HepG2 (cell line): ENCODE measurements around the gene FAM236D. TPM values are rescaled to one million over a fixed set of nuclear protein-coding genes. Genes with fewer than 3 reads are reported as not detected.
A peak's percentile ranks its signal among the peaks of the same experiment; 100 is the strongest.
"Not testable (repeated sequence)": the region's sequence is repeated elsewhere in the genome, so short reads cannot be mapped to it uniquely, and the experiment has no call there.

ENCODE experiments used
- ATAC-seq: fragments of 200-7000 bp; cut with Tn5 transposase; 3 replicates; pipeline ENCODE4 v1.9.1; 2020; ENCODE audit warnings: mild to moderate bottlenecking, moderate library complexity
- BruUV-seq: library from RNA; stranded (reverse); fragments of 400-500 nt; replicated peaks from 2 replicates; lab custom pipeline; 2021; lab: Mats Ljungman, UMichigan
- CTCF ChIA-PET: fragments of 300-600 bp; formaldehyde crosslinking; extraction: SDS; loops from one replicate; lab custom pipeline; 2021; ENCODE audit warnings: low total read pairs, inconsistent platforms, low intra/inter-chr PET ratio; lab: Yijun Ruan, JAX
- POLR2A ChIA-PET: fragments of 350-600 bp; sonication (Branson Sonifier 250); formaldehyde crosslinking; loops from one replicate; lab custom pipeline; 2020; ENCODE audit warnings: antibody characterized with exemption, inconsistent platforms; lab: Yijun Ruan, JAX
- DNase-seq: peaks from one replicate; pipeline ENCODE4 v3.0.0-alpha.2; 2015; ENCODE audit warnings: low spot score
- FAIRE-seq: peaks from 3 replicates; lab custom pipeline; 2011; peaks lifted over from hg19 to GRCh38; lab: Jason Lieb, UNC
- H2AFZ ChIP-seq: one replicate; pipeline ENCODE4 v1.6.1; 2011; ENCODE audit warnings: low read length, inconsistent platforms
- H3K27ac ChIP-seq: fragments of 300-600 bp; 3 replicates; pipeline ENCODE4 v1.8.0; 2011; ENCODE audit warnings: mixed run types, mild to moderate bottlenecking, mixed read lengths, low read length, inconsistent platforms; ENCODE audit not compliant: insufficient read depth; ENCODE audit errors: extremely low read length
- H3K27me3 ChIP-seq, 2 experiments: fragments of 200-600 bp in 1 of 2; 2 replicates in 1 of 2; 3 replicates in 1 of 2; pipeline versions ENCODE4 v1.6.0 to v1.8.0; 2011; ENCODE audit warnings: low read length in 2 of 2, mild to moderate bottlenecking in 2 of 2, moderate library complexity in 2 of 2, inconsistent platforms in 1 of 2; ENCODE audit not compliant: insufficient read depth in 2 of 2, control insufficient read depth in 1 of 2
- H3K36me3 ChIP-seq, 2 experiments: fragments of 200-600 bp in 1 of 2; replicated peaks in 1 of 2; 2 replicates in 1 of 2; 3 replicates in 1 of 2; pipeline versions ENCODE4 v1.5.1 to v1.8.0; 2011; ENCODE audit warnings: low read length in 2 of 2, inconsistent platforms in 1 of 2; ENCODE audit not compliant: insufficient read depth in 2 of 2, control insufficient read depth in 1 of 2
- H3K4me1 ChIP-seq: 2 replicates; pipeline ENCODE4 v1.5.1; 2012; ENCODE audit warnings: low read length, inconsistent platforms; ENCODE audit not compliant: insufficient read depth
- H3K4me2 ChIP-seq: 2 replicates; pipeline ENCODE4 v1.6.0; 2011; ENCODE audit warnings: low read depth, low read length, inconsistent platforms
- H3K4me3 ChIP-seq, 3 experiments: fragments of 200-600 bp in 1 of 3; sonication (generic), shearing (Covaris generic) in 1 of 3; replicated peaks in 1 of 3; 2 replicates each; pipeline ENCODE4 v1.5.1; 2011 to 2016; ENCODE audit warnings: low read length in 3 of 3, inconsistent platforms in 2 of 3, low read depth in 2 of 3, mild to moderate bottlenecking in 2 of 3, control low read depth in 1 of 3, mixed read lengths in 1 of 3; ENCODE audit not compliant: insufficient read depth in 1 of 3
- H3K79me2 ChIP-seq: one replicate; pipeline ENCODE4 v1.6.1; 2011; ENCODE audit warnings: low read length, inconsistent platforms; ENCODE audit not compliant: insufficient read depth
- H3K9ac ChIP-seq: 2 replicates; pipeline ENCODE4 v1.6.0; 2011; ENCODE audit warnings: mild to moderate bottlenecking, low read depth, low read length, inconsistent platforms; ENCODE audit not compliant: insufficient read depth
- H3K9me3 ChIP-seq: 2 replicates; pipeline ENCODE4 v1.5.1; 2012; ENCODE audit warnings: mild to moderate bottlenecking, low read length
- H4K20me1 ChIP-seq: 2 replicates; pipeline ENCODE4 v1.6.0; 2011; ENCODE audit warnings: inconsistent platforms, mild to moderate bottlenecking, low read length, moderate library complexity; ENCODE audit not compliant: insufficient read depth
- WGBS: methylation state at CpG from one replicate; pipeline ENCODE4 v1.1.6; 2017; ENCODE audit warnings: low lambda C conversion rate; 5-methylcytosine and 5-hydroxymethylcytosine counted together
- in situ Hi-C: cut with HindIII; loops from 2 replicates; pipeline ENCODE4 v1.10.0; 2017; ENCODE audit warnings: low pct_unique_long_range_greater_than_20kb; ENCODE audit not compliant: extremely low pct_ligation_motif_present
- intact Hi-C: fragments of 100-400 bp; cut with micrococcal nuclease; formaldehyde crosslinking; loops from one replicate; pipeline ENCODE4 v1.10.0; 2022; ENCODE audit not compliant: unreplicated experiment
- polyA plus RNA-seq, 8 experiments: library from polyadenylated mRNA; depleted of rRNA in 3 of 8; stranded (reverse) in 7 of 8; unstranded in 1 of 8; fragments of >200 nt; fragmentation: Illumina TruSeq in 4 of 8; extraction: Trizol in 4 of 8; gene quantifications; 2 replicates each; pipeline versions ENCODE4 v1.2.1 to v1.2.3, GENCODE V29; 2011 to 2016; ENCODE audit warnings: low read depth in 4 of 8, missing spikeins in 1 of 8, mixed read lengths in 1 of 8; ENCODE audit not compliant: insufficient read depth in 1 of 8
- total RNA-seq, 5 experiments: library from RNA; depleted of rRNA; stranded (reverse); fragments of >200 nt; fragmentation: Illumina TruSeq; extraction: Trizol; gene quantifications; 2 replicates each; pipeline ENCODE4 v1.2.3, GENCODE V29; 2016; ENCODE audit warnings: low read depth in 1 of 5

The FAM236D gene
- total and polyA plus RNA-seq, 2 of the 13 experiments (the other 11 are each of a cell fraction or from before 2014, with no cell fraction given), result not detected

DNA sequence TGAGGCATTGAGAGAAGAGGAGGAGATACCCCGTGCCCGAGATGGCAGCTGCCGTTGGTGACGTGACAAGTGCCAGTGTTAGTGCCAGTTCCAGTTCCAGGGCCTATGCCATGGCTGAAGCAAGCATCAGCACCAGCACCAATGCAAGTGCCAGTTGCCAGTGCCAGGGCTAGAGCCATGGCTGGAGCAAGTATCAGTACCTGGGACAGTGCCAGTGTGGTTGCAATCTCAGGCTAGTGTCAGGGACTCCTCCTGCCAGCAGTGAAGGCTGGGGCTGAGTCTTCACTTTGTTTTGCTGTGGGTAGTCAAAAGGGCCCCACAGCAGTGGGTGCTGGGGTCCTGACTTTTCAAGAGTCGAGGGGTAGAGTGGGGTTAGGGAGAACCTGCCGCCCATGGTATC, 29.9 kb downstream of the FAM236D start:
- DNase-seq, POLR2A ChIA-PET, intact Hi-C loops, H3K9ac ChIP-seq, ATAC-seq, H3K9me3 ChIP-seq, in situ Hi-C loops, H3K27me3 ChIP-seq, H3K27ac ChIP-seq, CTCF ChIA-PET, H3K4me1 ChIP-seq, H3K79me2 ChIP-seq, H3K4me2 ChIP-seq, H3K36me3 ChIP-seq, H4K20me1 ChIP-seq, H2AFZ ChIP-seq, BruUV-seq, H3K4me3 ChIP-seq: not testable (repeated sequence)
- FAIRE-seq, result peak; percentile 34
- WGBS, result no CpG with 5 or more reads among the region's 6 CpGs

DNA sequence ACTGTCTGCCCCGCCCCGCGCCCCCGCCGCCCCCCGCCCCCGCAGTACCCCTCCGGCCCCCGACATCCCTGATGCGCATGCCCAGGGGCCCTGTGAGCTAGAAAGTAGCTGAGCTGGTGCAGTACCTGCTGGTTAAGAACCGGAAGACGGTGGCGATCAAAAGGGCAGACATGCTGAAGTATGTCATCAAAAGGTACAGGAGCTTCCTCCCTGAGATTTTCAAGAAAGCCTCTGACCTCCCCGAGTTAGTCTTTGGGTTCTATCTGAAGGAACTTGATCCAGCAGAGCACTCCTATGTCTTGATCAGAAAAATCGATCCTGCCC, 30.6 kb downstream of the FAM236D start:
- POLR2A ChIA-PET, intact Hi-C loops, H3K27ac ChIP-seq, H3K9ac ChIP-seq, BruUV-seq, H3K36me3 ChIP-seq, H3K4me1 ChIP-seq, H4K20me1 ChIP-seq, H3K4me2 ChIP-seq, H3K27me3 ChIP-seq, H3K79me2 ChIP-seq, CTCF ChIA-PET, H3K4me3 ChIP-seq, DNase-seq, H3K9me3 ChIP-seq, H2AFZ ChIP-seq, in situ Hi-C loops: not testable (repeated sequence)
- no CpG with 5 or more reads among the region's 15 CpGs for WGBS
- ATAC-seq (peak; percentile 68), FAIRE-seq (peak; percentile 81)

DNA sequence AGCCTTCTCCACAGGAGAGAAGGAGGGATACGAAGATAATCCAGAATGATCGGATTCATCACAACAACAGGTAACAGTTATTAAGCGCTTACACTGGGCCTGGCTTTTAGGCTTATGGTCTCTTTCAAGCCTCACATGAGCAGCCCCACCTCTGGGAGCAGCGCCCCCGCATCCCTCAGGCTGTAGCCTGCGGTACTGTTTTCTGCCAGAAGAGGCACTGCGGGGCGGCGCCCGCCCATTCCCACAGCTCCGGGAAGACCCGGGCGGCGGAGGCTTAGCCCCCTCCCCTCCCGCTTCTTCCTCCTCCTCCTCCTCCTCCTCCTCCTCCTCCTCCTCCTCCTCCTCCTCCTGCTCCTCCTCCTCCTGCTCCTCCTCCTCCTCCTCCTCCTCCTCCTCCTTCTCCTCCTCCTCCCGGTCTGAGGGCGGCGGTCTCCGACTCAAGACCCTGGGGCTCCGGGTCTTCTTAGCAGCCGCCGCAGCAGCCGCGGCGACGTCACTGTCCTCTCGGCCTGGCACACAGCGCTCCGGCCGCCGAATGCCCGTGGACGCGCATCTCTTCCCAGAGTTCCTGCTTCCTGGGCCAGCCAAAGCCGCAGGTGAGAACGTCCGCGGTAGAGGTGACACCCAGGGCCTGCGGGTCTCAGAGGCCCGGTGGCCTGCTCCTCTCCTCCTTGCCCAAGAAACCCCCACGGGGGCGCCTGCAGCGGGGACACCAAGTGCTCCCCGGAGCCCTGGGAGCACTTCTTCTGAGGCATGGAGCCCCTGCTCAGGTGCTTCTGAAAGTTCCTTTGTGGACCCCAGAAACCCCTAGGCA, 31.1 kb downstream of the FAM236D start, which contains the start of gene DMRTC1B:
DMRTC1B (plus strand) TSS at position 238 of the 814 bp plus-strand sequence. CDS start 68,246 bp downstream, outside the sequence.
- BruUV-seq, H3K4me1 ChIP-seq, H3K27me3 ChIP-seq, H2AFZ ChIP-seq, H3K9ac ChIP-seq, in situ Hi-C loops, intact Hi-C loops, POLR2A ChIA-PET, H3K36me3 ChIP-seq, H3K27ac ChIP-seq, H3K79me2 ChIP-seq, H4K20me1 ChIP-seq, H3K4me2 ChIP-seq, H3K9me3 ChIP-seq, CTCF ChIA-PET, H3K4me3 ChIP-seq, DNase-seq: not testable (repeated sequence)
- no CpG with 5 or more reads among the region's 44 CpGs for WGBS
- peak; percentile 77 for FAIRE-seq
- peak; percentile 97 for ATAC-seq

DNA sequence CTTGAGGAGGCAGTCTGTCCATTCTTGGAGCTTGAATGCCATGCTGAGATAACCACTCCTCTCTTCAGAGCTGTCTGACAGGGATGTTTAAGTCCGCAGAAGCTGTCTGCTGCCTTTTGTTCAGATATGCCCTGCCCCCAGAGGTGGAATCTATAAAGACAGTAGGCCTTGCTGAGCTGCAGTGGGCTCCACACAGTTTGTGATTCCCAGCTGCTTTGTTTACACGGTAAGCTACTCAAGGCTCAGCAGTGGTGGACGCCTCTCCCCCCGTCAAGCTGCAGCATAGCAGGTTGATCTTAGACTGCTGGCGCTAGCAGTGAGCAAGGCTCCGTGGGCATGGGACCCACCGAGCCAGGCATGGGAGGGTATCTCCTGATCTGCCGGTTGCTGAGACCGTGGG, 47.6 kb downstream of the FAM236D start:
- POLR2A ChIA-PET, H3K4me2 ChIP-seq, DNase-seq, in situ Hi-C loops, H3K9ac ChIP-seq, H3K4me3 ChIP-seq, CTCF ChIA-PET, H3K27me3 ChIP-seq, BruUV-seq, H2AFZ ChIP-seq, H3K79me2 ChIP-seq, H4K20me1 ChIP-seq, H3K36me3 ChIP-seq, H3K4me1 ChIP-seq, intact Hi-C loops, H3K9me3 ChIP-seq, FAIRE-seq, H3K27ac ChIP-seq: not testable (repeated sequence)
- no CpG with 5 or more reads among the region's 9 CpGs for WGBS
- peak; percentile 59 for ATAC-seq
